A673 (cell line): ENCODE results near the gene PLOD3. TPM values are rescaled to one million over a fixed set of nuclear protein-coding genes. Genes with fewer than 3 reads are reported as not detected.

ENCODE experiments used
- BruUV-seq: library from RNA; stranded (reverse); fragments of 400-500 nt; replicated peaks from 2 replicates; lab custom pipeline; 2021; lab: Mats Ljungman, UMichigan
- CTCF ChIA-PET: fragments of 300-600 bp; sonication (Branson Sonifier 250); formaldehyde crosslinking; loops from one replicate; lab custom pipeline; 2022; ENCODE audit warnings: antibody characterized with exemption; lab: Charles Lee
- POLR2A ChIA-PET: fragments of 300-600 bp; sonication (Branson Sonifier 250); formaldehyde crosslinking; loops from one replicate; lab custom pipeline; 2022; ENCODE audit warnings: antibody characterized with exemption; ENCODE audit not compliant: low non-redundant PET; lab: Charles Lee
- DNase-seq: peaks from one replicate; pipeline ENCODE4 v3.0.0-alpha.2; 2015; ENCODE audit warnings: low spot score
- H3K27ac ChIP-seq: fragments of 200-600 bp; sonication (generic); 2 replicates; pipeline ENCODE4 v1.5.1; 2016; ENCODE audit warnings: mixed run types, low read depth, mild to moderate bottlenecking, mixed read lengths, antibody characterized with exemption, low read length; ENCODE audit not compliant: poor library complexity, severe bottlenecking
- H3K27me3 ChIP-seq: fragments of 200-600 bp; sonication (generic); replicated peaks from 2 replicates; pipeline ENCODE4 v1.6.1; 2017; ENCODE audit warnings: mixed run types, low read depth, mild to moderate bottlenecking, mixed read lengths, antibody characterized with exemption, low read length; ENCODE audit not compliant: insufficient read depth, poor library complexity
- H3K36me3 ChIP-seq: fragments of 200-600 bp; sonication (generic); 2 replicates; pipeline ENCODE4 v1.6.1; 2016; ENCODE audit warnings: mixed run types, mild to moderate bottlenecking, mixed read lengths, antibody characterized with exemption, low read length; ENCODE audit not compliant: insufficient read depth, poor library complexity, severe bottlenecking
- H3K4me1 ChIP-seq: fragments of 200-600 bp; sonication (generic); 2 replicates; pipeline ENCODE4 v1.6.1; 2017; ENCODE audit warnings: mixed run types, mild to moderate bottlenecking, mixed read lengths, antibody characterized with exemption, low read length; ENCODE audit not compliant: insufficient read depth, poor library complexity, severe bottlenecking
- H3K4me3 ChIP-seq: fragments of 200-600 bp; sonication (generic); 2 replicates; pipeline ENCODE4 v1.5.1; 2016; ENCODE audit warnings: low read depth, mixed run types, mild to moderate bottlenecking, mixed read lengths, low read length; ENCODE audit not compliant: poor library complexity, severe bottlenecking
- H3K9me3 ChIP-seq: fragments of 200-600 bp; sonication (generic); 2 replicates; pipeline ENCODE4 v1.6.1; 2016; ENCODE audit warnings: mixed run types, low read depth, mild to moderate bottlenecking, mixed read lengths, antibody characterized with exemption, low read length; ENCODE audit not compliant: poor library complexity, severe bottlenecking
- EZH2 ChIP-seq: fragments of 200-600 bp; sonication (generic); IDR thresholded peaks from 2 replicates; pipeline ENCODE4 v1.6.1; 2017; ENCODE audit warnings: borderline replicate concordance, low read depth, mild to moderate bottlenecking, mixed read lengths, antibody characterized with exemption, low read length; ENCODE audit not compliant: poor library complexity, severe bottlenecking
- intact Hi-C: fragments of 100-400 bp; cut with micrococcal nuclease; formaldehyde crosslinking; loops from one replicate; pipeline ENCODE4 v1.10.0; 2022; ENCODE audit not compliant: unreplicated experiment
- total RNA-seq: library from RNA; stranded (reverse); gene quantifications from 2 replicates; pipeline ENCODE4 v1.2.3, GENCODE V29; 2021
- TF ChIP-seq, protein P1 (sequence below): fragments of 300-800, 200-600 bp; sonication (generic); conservative IDR thresholded peaks from 2 replicates; pipeline ENCODE4 v1.5.1; 2017; ENCODE audit warnings: low read depth, mild to moderate bottlenecking, antibody characterized with exemption, low read length, moderate library complexity, mixed read lengths

PLOD3 gene
- total RNA-seq, 1 experiment from 2014 or later: 84.1 TPM

DNA sequence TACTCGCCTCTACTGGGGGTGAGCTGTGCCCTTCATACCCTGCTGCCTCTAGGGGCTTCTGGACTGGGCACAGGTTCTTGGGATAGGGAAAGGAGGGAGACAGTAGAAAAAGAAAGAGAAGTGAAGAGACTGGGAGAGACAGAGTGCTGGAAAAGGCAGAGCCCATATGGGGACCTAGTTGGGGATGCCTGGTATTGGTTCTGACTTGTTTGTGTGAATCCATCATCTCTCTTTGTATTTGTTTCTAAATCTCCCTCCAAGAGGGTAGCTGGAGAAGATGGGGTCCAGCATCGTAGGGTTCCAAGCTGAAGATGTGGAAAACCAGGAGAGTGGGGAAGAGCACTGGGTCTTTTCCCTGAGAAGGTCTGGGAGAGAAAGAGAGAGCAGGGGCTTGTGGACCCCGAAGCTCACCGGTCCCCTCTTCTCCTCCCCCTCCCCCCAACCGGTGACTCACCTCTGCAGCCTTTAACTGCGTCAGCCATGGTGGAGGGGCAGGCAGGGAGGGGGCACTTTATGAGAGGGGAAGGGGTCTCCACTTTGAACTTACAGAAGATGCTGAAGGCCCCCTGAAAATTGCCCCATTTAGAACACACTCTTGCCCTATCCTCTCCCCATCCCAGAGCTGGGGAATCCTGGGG, 48.9 kb downstream of the PLOD3 start:
- BruUV-seq: no TSS peak
- no peaks in the 10 kb centered on the region for H3K9me3 ChIP-seq
- no peak overlapping the region for H3K27ac ChIP-seq
- H3K4me1 ChIP-seq: peaks cover 63% of the 10 kb centered on the region
- no peak overlapping the region for H3K4me3 ChIP-seq
- no peaks in the 10 kb centered on the region for H3K36me3 ChIP-seq
- no peak for DNase-seq
- intact Hi-C loops: no loop called here
- TF ChIP-seq, protein P1, sequence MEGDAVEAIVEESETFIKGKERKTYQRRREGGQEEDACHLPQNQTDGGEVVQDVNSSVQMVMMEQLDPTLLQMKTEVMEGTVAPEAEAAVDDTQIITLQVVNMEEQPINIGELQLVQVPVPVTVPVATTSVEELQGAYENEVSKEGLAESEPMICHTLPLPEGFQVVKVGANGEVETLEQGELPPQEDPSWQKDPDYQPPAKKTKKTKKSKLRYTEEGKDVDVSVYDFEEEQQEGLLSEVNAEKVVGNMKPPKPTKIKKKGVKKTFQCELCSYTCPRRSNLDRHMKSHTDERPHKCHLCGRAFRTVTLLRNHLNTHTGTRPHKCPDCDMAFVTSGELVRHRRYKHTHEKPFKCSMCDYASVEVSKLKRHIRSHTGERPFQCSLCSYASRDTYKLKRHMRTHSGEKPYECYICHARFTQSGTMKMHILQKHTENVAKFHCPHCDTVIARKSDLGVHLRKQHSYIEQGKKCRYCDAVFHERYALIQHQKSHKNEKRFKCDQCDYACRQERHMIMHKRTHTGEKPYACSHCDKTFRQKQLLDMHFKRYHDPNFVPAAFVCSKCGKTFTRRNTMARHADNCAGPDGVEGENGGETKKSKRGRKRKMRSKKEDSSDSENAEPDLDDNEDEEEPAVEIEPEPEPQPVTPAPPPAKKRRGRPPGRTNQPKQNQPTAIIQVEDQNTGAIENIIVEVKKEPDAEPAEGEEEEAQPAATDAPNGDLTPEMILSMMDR: no peak
- no peak for TF ChIP-seq EZH2
- ChIA-PET CTCF (interaction anchor here (0.6 kb wide), 1 partner anchor 24 kb away, joined by 3 read pairs; no protein-coding TSS in a partner anchor), POLR2A (no interaction called here)
- peaks cover 70% of the 10 kb centered on the region for H3K27me3 ChIP-seq

DNA sequence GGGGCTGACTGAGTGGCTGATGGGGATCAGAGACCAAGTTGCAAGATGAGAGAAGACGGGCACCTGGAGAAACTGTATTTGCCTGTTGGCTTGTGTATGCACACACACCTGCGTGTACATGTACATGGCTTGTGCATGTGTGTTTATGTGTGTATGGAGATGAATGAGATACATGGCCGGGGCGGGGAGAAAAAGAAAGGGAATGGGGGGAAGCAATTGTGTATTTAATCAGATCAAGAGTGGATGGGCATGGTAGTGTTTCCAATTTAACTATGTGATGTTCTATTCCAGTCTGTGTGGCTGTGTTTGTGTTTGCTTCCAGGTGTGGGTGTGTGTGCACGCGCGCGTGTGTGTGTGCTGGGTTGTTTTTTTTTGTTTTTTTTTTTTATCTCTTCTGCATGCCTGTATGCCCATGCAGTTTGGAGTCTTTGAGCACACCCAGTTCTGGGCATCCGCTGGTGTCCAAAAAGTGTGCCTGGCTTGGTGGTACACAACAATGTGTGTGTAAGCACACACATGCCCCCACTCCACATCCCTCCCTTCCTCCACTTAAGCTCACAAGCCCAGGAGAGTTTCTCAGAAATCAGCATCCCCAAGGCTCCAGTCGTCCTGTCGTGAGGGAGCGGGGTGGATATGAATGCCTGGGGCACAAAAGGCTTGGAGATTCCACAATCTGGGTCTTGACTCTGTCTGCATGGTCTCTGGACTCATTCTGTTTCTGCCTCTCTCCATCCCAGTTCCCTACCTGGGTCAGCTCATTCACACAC, 49.6 kb downstream of the PLOD3 start:
- H3K27ac ChIP-seq: no peak overlapping the region
- intact Hi-C loops: no loop called here
- ChIA-PET POLR2A (no interaction called here), CTCF (no interaction called here)
- H3K4me3 ChIP-seq: no peak overlapping the region
- DNase-seq: no peak
- no peaks in the 10 kb centered on the region for H3K36me3 ChIP-seq
- H3K4me1 ChIP-seq: peaks cover 56% of the 10 kb centered on the region
- no peaks in the 10 kb centered on the region for H3K9me3 ChIP-seq
- H3K27me3 ChIP-seq: peaks cover 63% of the 10 kb centered on the region
- BruUV-seq: no TSS peak
- no peak for TF ChIP-seq EZH2
- TF ChIP-seq, protein P1: no peak

DNA sequence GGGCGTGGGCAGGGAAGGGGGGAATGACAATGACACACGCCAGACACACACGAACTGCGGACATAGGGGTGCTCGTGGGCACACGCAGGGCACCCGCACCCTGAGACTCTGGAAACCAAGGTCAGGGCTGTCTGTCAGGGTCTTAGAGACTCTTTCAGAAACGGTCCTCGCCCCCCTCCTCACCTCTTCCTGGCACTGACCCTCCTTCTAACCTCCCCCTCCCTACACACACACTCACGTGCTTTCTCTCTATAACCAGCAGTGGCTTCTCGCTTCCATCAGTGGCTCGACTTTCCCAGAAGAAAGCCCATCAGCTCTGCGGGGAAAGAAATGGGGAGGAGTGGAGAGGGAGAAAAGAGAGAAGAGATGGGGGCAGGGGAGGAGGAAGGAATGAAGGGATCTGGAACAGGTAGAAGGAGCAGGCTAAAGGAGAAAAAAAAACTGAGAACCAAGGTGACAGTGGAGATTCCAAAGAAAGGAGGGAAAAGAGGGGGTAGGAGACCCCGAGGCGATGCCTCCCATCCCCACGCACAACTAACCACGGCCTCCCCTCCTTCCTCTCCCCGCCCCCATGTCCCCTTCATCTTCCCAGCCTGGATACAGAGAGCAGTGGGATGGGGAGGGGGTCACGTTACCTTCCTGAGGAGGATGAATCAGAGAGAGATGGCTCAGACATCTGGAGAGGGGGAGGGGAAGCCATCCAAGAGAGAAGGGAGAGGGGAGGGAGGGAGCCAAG, 50.3 kb downstream of the PLOD3 start:
- no peak overlapping the region for H3K4me3 ChIP-seq
- peak; percentile 40 for DNase-seq
- BruUV-seq: no TSS peak

More for the DNA sequence above, 50.3 kb downstream of the PLOD3 start:
- Histone ChIP-seq H3K9me3 (no peaks in the 10 kb centered on the region), H3K27ac (no peak overlapping the region), H3K36me3 (no peaks in the 10 kb centered on the region), H3K4me1 (peaks cover 56% of the 10 kb centered on the region), H3K27me3 (peaks cover 56% of the 10 kb centered on the region)
- no peak for TF ChIP-seq EZH2
- TF ChIP-seq, protein P1: no peak
- CTCF ChIA-PET: interaction anchor here (2.1 kb wide), 1 partner anchor 11 kb away, joined by 5 read pairs; no protein-coding TSS in a partner anchor
- intact Hi-C loops: no loop called here
- POLR2A ChIA-PET: no interaction called here
